HFFc6 (cell line): ENCODE data around the gene NLK. TPM values are rescaled to one million over a fixed set of nuclear protein-coding genes. Genes with fewer than 3 reads are reported as not detected.

Source experiments
- DNase-seq: peaks from one replicate; pipeline ENCODE4 v3.0.0-alpha.2; 2018
- H3K27ac Mint-ChIP-seq: 2 replicates; pipeline ENCODE4 v1.8.0; 2020; ENCODE audit warnings: mild to moderate bottlenecking, mixed read lengths
- H3K27me3 Mint-ChIP-seq: 2 replicates; pipeline ENCODE4 v1.8.0; 2021; ENCODE audit warnings: mild to moderate bottlenecking, moderate library complexity, mixed read lengths; ENCODE audit not compliant: insufficient read depth
- H3K36me3 Mint-ChIP-seq: 2 replicates; pipeline ENCODE4 v1.8.0; 2021; ENCODE audit warnings: low read depth, mixed read lengths
- H3K4me1 Mint-ChIP-seq: 2 replicates; pipeline ENCODE4 v1.8.0; 2020; ENCODE audit warnings: low read depth, mixed read lengths
- H3K4me3 Mint-ChIP-seq: 2 replicates; pipeline ENCODE4 v1.8.0; 2020; ENCODE audit warnings: mild to moderate bottlenecking, moderate library complexity, mixed read lengths
- H3K9me3 Mint-ChIP-seq: 2 replicates; pipeline ENCODE4 v1.8.0; 2020; ENCODE audit warnings: mild to moderate bottlenecking, mixed read lengths
- total RNA-seq, 6 experiments: library from RNA; stranded (reverse); fragmentation: NEBNext Ultra II Directional; extraction: Animal tissue kit (Norgen Biotek cat#: 25700); gene quantifications; 2 replicates in 1 of 6; 3 replicates in 5 of 6; pipeline ENCODE4 v1.2.3, GENCODE V29; 2021
- TF ChIP-seq, protein P1 (sequence below): fragments of 200-600 bp; sonication (generic); IDR thresholded peaks from 2 replicates; pipeline ENCODE4 v1.5.0; 2021; ENCODE audit warnings: antibody characterized with exemption, mild to moderate bottlenecking

NLK gene
- total RNA-seq, 6 experiments from 2014 or later, result 18.5 to 25.3 (median 22.1) TPM

- Mint-ChIP-seq H3K27ac (no peak overlapping the region), H3K4me1 (no peaks in the 10 kb centered on the region), H3K36me3 (no peaks in the 10 kb centered on the region), H3K4me3 (no peak overlapping the region), H3K27me3 (peaks cover 16% of the 10 kb centered on the region), H3K9me3 (no peaks in the 10 kb centered on the region)
- TF ChIP-seq, protein P1, sequence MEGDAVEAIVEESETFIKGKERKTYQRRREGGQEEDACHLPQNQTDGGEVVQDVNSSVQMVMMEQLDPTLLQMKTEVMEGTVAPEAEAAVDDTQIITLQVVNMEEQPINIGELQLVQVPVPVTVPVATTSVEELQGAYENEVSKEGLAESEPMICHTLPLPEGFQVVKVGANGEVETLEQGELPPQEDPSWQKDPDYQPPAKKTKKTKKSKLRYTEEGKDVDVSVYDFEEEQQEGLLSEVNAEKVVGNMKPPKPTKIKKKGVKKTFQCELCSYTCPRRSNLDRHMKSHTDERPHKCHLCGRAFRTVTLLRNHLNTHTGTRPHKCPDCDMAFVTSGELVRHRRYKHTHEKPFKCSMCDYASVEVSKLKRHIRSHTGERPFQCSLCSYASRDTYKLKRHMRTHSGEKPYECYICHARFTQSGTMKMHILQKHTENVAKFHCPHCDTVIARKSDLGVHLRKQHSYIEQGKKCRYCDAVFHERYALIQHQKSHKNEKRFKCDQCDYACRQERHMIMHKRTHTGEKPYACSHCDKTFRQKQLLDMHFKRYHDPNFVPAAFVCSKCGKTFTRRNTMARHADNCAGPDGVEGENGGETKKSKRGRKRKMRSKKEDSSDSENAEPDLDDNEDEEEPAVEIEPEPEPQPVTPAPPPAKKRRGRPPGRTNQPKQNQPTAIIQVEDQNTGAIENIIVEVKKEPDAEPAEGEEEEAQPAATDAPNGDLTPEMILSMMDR, result no peak
- peak; percentile 48 for DNase-seq
Observed at GRCh38 chr17:28008513-28008912, 34.0 kb upstream of the NLK start.

DNA sequence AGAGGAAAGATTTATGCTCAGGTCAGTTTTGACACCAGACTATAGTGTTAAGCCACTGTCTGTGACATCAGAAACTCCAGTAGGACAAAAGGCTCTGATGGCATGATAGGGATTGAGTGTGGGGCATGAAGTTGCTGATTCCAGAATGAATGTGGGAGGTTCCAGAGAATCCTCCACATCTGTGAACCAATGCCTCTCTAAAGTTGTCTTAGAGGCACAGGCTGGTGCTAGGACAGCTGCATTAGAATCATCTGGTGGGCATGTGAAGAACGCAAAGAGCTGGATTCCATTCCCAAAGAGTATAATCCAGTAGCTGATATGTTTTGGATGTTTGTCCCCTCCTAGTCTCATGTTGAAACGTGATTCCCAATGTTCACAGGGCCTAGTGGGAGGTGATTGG, 32.1 kb upstream of the NLK start:
- Mint-ChIP-seq H3K27me3 (peaks cover 19% of the 10 kb centered on the region), H3K36me3 (no peaks in the 10 kb centered on the region), H3K9me3 (no peaks in the 10 kb centered on the region; the same call in 1 of the 2 replicates), H3K4me1 (no peaks in the 10 kb centered on the region), H3K4me3 (no peak overlapping the region), H3K27ac (no peak overlapping the region)
- DNase-seq, result no peak
- TF ChIP-seq, protein P1, result no peak

DNA sequence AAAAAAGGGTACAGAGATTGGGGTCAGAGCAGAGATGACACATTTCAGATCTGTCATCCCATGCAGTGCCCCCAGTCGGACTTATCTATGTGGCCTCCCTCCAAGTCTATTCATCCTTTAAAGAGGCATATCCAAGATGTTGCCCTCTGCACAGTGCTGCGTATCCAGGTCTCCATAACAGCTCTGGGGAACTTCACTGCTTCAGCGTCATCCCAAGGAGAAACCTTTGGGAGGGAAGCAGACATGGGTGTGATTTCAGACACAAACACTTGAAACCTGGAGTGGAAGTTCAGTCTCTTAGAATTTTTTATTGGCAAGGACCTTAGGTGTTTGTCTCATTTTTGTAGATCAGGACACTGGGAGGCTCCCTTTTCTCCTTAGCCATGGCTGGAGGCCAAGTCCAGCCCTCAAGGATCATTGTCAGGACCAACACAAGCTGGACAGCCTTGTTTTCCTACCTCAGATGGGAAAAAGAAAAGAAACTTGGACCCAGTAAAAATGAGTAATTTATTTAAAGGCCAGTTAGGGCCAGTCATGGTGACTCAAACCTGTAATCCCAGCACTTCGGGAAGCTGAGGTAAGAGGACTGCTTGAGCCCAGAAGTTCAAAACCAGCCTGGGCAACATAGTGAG, 23.9 kb upstream of the NLK start:
- TF ChIP-seq, protein P1, result no peak
- peak; percentile 31 for DNase-seq
- no peaks in the 10 kb centered on the region for H3K36me3 Mint-ChIP-seq
- 0 out of 2 replicates have a peak, but pooled peaks cover 5% of the 10 kb centered on the region for H3K4me1 Mint-ChIP-seq
- no peak overlapping the region for H3K27ac Mint-ChIP-seq
- no peaks in the 10 kb centered on the region; the same call in 1 of the 2 replicates for H3K9me3 Mint-ChIP-seq
- H3K4me3 Mint-ChIP-seq, result no peak overlapping the region
- peaks cover 6% of the 10 kb centered on the region for H3K27me3 Mint-ChIP-seq

- Mint-ChIP-seq H3K9me3 (no peaks in the 10 kb centered on the region; the same call in 1 of the 2 replicates), H3K4me3 (no peak overlapping the region), H3K27ac (no peak overlapping the region), H3K36me3 (no peaks in the 10 kb centered on the region), H3K27me3 (peaks cover 2% of the 10 kb centered on the region), H3K4me1 (0 out of 2 replicates have a peak, but pooled peaks cover 5% of the 10 kb centered on the region)
- no peak for DNase-seq
- TF ChIP-seq, protein P1, result no peak
Observed at GRCh38 chr17:28020515-28020914, 22.0 kb upstream of the NLK start.

- Mint-ChIP-seq H3K4me1 (peaks cover 24% of the 10 kb centered on the region), H3K4me3 (no peak overlapping the region), H3K27me3 (no peaks in the 10 kb centered on the region; the same call in 1 of the 2 replicates), H3K9me3 (no peaks in the 10 kb centered on the region; the same call in 1 of the 2 replicates), H3K36me3 (no peaks in the 10 kb centered on the region), H3K27ac (no peak overlapping the region)
- no peak for DNase-seq
- TF ChIP-seq, protein P1, result no peak
Observed at GRCh38 chr17:28029044-28029443, 13.4 kb upstream of the NLK start.
